Hepatocyte (in vitro differentiated cells): ENCODE measurements around the gene C6orf47.

Experiments used
- EZH2 ChIP-seq: fragments of 200-600 bp; sonication (generic); IDR thresholded peaks from 2 replicates; pipeline ENCODE4 v1.6.1; 2016; ENCODE audit warnings: antibody characterized with exemption, mild to moderate bottlenecking, borderline replicate concordance
- EZH2phosphoT487 ChIP-seq: fragments of 200-600 bp; sonication (generic); IDR thresholded peaks from one replicate; pipeline ENCODE4 v1.6.1; 2018; ENCODE audit warnings: antibody characterized with exemption, mild to moderate bottlenecking, low read depth, moderate library complexity; ENCODE audit not compliant: unreplicated experiment, severe bottlenecking
- TF ChIP-seq, protein P1 (sequence below): fragments of 200-600 bp; sonication (generic); IDR thresholded peaks from 2 replicates; pipeline ENCODE4 v1.5.1; 2016; ENCODE audit warnings: antibody characterized with exemption, mild to moderate bottlenecking; ENCODE audit not compliant: poor library complexity

DNA sequence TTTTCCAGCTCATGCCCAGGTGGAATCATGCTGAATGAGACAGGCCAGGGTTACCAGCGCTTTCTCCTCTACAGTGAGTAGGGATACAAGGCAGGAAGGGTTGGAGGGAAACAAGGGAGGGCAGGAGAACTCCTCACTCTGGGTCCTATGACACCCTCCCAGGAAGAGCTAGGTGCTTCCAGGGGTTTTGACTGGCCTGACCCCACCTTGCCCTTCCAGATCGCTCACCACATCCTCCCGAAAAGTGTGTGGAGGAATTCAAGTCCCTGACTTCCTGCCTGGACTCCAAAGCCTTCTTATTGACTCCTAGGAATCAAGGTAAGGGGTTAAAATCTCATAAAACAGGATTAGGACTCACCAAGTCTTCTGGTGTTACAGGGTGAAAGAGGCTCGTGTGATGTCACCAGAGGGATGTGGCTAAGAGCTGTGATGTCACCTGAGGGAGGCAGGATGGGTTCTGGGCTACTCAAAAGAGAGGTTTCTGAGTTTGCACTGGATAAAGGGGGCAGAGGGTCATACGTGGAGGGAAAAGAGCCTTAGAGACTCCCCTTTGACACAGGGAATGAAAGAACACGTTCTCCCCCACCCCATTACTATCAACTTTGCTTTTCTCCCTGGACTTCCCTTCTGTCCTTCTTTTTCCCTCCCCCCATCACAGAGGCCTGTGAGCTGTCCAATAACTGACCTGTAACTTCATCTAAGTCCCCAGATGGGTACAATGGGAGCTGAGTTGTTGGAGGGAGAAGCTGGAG is 3.0 kb downstream of the C6orf47 start:
- TF ChIP-seq EZH2 (no peak), EZH2phosphoT487 (no peak)
- TF ChIP-seq, protein P1, sequence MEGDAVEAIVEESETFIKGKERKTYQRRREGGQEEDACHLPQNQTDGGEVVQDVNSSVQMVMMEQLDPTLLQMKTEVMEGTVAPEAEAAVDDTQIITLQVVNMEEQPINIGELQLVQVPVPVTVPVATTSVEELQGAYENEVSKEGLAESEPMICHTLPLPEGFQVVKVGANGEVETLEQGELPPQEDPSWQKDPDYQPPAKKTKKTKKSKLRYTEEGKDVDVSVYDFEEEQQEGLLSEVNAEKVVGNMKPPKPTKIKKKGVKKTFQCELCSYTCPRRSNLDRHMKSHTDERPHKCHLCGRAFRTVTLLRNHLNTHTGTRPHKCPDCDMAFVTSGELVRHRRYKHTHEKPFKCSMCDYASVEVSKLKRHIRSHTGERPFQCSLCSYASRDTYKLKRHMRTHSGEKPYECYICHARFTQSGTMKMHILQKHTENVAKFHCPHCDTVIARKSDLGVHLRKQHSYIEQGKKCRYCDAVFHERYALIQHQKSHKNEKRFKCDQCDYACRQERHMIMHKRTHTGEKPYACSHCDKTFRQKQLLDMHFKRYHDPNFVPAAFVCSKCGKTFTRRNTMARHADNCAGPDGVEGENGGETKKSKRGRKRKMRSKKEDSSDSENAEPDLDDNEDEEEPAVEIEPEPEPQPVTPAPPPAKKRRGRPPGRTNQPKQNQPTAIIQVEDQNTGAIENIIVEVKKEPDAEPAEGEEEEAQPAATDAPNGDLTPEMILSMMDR, result no peak
